Adrenal gland (tissue), 5 donors: Measurements from ENCODE around the gene ADK.

Experiments
- CTCF ChIP-seq, 6 experiments: fragments of 450-650 bp in 4 of 6; fragments of 200-600 bp in 2 of 6; sonication (generic) in 1 of 6; IDR thresholded peaks; 1 replicate in 5 of 6; 2 replicates in 1 of 6; pipeline versions ENCODE4 v1.5.1 to v1.8.0; 2016 to 2021; ENCODE audit warnings: antibody characterized with exemption in 6 of 6, mild to moderate bottlenecking in 2 of 6, moderate library complexity in 1 of 6
- POLR2A ChIP-seq, 2 donors: fragments of 450-650 bp; IDR thresholded peaks; one replicate each; pipeline ENCODE4 v1.6.1; 2017; ENCODE audit warnings: antibody characterized with exemption in 2 of 2, mild to moderate bottlenecking in 2 of 2, moderate library complexity in 1 of 2
- donor health status: DM: no; HTN: no; CAD: no.

GRCh38 chr10:74746813-74747212 is 595.8 kb downstream of the ADK start:
- TF ChIP-seq POLR2A (IDR thresholded peaks at IDR 0.05) (no peak), CTCF (IDR thresholded peaks at IDR 0.05) (no peak)
